IPS-NIHi7 (cell line): ENCODE data around the gene USP17L17.
"Not testable (repeated sequence)": the region's sequence is repeated elsewhere in the genome, so short reads cannot be mapped to it uniquely, and the experiment has no call there.

Source experiments
- DNase-seq: peaks from one replicate; pipeline ENCODE4 v3.0.0; 2012; ENCODE audit warnings: mixed read lengths; ENCODE audit errors: extremely low spot score

USP17L17 gene, protein sequence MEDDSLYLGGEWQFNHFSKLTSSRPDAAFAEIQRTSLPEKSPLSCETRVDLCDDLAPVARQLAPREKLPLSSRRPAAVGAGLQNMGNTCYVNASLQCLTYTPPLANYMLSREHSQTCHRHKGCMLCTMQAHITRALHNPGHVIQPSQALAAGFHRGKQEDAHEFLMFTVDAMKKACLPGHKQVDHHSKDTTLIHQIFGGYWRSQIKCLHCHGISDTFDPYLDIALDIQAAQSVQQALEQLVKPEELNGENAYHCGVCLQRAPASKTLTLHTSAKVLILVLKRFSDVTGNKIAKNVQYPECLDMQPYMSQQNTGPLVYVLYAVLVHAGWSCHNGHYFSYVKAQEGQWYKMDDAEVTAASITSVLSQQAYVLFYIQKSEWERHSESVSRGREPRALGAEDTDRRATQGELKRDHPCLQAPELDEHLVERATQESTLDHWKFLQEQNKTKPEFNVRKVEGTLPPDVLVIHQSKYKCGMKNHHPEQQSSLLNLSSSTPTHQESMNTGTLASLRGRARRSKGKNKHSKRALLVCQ

DNA sequence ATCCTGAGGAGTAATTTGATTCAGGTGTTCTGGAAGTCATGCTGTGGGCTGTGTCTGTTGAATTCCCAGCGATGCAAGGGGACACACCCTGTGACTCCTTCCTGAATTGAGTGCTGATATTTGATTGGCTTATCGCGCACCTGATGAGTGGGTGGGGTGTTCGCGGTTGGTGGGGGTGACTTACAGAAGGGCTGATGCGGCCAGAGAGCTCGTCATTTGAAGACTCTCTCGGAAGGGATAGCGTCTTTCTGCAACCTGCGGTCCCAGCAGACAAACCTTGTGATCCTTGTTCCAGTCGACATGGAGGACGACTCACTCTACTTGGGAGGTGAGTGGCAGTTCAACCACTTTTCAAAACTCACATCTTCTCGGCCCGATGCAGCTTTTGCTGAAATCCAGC is at the start of gene USP17L17:
Gene USP17L17 (plus strand): TSS at position 301 of the 400 bp plus-strand sequence. CDS start 0 bp downstream, at position 301.
- not testable (repeated sequence) for DNase-seq

DNA sequence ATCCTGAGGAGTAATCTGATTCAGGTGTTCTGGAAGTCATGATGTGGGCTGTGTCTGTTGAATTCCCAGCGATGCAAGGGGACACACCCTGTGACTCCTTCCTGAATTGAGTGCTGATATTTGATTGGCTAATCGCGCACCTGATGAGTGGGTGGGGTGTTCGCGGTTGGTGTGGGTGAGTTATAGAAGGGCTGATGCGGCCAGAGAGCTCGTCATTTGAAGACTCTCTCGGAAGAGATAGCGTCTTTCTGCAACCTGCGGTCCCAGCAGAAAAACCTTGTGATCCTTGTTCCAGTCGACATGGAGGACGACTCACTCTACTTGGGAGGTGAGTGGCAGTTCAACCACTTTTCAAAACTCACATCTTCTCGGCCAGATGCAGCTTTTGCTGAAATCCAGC is 33.3 kb upstream of the USP17L17 start, which contains the start of gene USP17L10:
Gene USP17L10 (plus strand): TSS at position 301 of the 400 bp plus-strand sequence. CDS start 0 bp downstream, at position 301.
- DNase-seq: not testable (repeated sequence)

DNA sequence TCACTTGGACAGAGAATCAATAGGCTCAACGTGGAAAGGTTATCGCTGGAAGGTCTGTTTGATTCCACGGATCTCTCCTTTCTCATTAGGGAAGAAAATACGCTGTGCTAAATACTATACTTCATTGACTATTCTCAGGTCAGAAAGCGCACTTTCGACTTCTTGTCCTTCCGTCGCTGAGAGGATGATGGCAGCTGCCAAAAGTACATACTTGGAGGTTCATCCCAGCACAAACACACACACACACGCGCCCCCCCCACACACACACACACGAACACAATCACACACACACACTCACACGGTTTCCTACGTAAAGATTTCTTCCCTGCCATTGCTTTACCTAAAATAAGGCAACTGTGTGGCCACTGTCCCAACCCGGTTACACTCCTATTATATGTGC is 29.0 kb upstream of the USP17L17 start:
- not testable (repeated sequence) for DNase-seq

DNA sequence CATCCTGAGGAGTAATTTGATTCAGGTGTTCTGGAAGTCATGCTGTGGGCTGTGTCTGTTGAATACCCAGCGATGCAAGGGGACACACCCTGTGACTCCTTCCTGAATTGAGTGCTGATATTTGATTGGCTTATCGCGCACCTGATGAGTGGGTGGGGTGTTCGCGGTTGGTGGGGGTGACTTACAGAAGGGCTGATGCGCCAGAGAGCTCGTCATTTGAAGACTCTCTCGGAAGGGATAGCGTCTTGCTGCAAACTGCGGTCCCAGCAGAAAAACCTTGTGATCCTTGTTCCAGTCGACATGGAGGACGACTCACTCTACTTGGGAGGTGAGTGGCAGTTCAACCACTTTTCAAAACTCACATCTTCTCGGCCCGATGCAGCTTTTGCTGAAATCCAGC is 28.6 kb upstream of the USP17L17 start, which contains the start of gene USP17L11:
Gene USP17L11 (plus strand): TSS at position 301 of the 400 bp plus-strand sequence. CDS start 0 bp downstream, at position 301.
- not testable (repeated sequence) for DNase-seq

DNA sequence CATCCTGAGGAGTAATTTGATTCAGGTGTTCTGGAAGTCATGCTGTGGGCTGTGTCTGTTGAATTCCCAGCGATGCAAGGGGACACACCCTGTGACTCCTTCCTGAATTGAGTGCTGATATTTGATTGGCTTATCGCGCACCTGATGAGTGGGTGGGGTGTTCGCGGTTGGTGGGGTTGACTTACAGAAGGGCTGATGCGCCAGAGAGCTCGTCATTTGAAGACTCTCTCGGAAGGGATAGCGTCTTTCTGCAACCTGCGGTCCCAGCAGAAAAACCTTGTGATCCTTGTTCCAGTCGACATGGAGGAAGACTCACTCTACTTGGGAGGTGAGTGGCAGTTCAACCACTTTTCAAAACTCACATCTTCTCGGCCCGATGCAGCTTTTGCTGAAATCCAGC is 23.8 kb upstream of the USP17L17 start, which contains the start of gene USP17L12:
Gene USP17L12 (plus strand): TSS at position 301 of the 400 bp plus-strand sequence. CDS start 0 bp downstream, at position 301.
- not testable (repeated sequence) for DNase-seq

DNA sequence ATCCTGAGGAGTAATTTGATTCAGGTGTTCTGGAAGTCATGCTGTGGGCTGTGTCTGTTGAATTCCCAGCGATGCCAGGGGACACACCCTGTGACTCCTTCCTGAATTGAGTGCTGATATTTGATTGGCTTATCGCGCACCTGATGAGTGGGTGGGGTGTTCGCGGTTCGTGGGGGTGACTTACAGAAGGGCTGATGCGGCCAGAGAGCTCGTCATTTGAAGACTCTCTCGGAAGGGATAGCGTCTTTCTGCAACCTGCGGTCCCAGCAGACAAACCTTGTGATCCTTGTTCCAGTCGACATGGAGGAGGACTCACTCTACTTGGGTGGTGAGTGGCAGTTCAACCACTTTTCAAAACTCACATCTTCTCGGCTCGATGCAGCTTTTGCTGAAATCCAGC is 19.1 kb upstream of the USP17L17 start, which contains the start of gene USP17L13:
Gene USP17L13 (plus strand): TSS at position 301 of the 400 bp plus-strand sequence. CDS start 0 bp downstream, at position 301.
- not testable (repeated sequence) for DNase-seq

DNA sequence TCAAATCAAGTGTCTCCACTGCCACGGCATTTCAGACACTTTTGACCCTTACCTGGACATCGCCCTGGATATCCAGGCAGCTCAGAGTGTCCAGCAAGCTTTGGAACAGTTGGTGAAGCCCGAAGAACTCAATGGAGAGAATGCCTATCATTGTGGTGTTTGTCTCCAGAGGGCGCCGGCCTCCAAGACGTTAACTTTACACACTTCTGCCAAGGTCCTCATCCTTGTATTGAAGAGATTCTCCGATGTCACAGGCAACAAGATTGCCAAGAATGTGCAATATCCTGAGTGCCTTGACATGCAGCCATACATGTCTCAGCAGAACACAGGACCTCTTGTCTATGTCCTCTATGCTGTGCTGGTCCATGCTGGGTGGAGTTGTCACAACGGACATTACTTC is 13.4 kb upstream of the USP17L17 start:
- not testable (repeated sequence) for DNase-seq

DNA sequence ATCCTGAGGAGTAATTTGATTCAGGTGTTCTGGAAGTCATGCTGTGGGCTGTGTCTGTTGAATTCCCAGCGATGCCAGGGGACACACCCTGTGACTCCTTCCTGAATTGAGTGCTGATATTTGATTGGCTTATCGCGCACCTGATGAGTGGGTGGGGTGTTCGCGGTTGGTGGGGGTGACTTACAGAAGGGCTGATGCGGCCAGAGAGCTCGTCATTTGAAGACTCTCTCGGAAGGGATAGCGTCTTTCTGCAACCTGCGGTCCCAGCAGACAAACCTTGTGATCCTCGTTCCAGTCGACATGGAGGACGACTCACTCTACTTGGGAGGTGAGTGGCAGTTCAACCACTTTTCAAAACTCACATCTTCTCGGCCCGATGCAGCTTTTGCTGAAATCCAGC is 9.6 kb upstream of the USP17L17 start, which contains the start of gene USP17L15:
Gene USP17L15 (plus strand): TSS at position 301 of the 400 bp plus-strand sequence. CDS start 0 bp downstream, at position 301.
- not testable (repeated sequence) for DNase-seq

DNA sequence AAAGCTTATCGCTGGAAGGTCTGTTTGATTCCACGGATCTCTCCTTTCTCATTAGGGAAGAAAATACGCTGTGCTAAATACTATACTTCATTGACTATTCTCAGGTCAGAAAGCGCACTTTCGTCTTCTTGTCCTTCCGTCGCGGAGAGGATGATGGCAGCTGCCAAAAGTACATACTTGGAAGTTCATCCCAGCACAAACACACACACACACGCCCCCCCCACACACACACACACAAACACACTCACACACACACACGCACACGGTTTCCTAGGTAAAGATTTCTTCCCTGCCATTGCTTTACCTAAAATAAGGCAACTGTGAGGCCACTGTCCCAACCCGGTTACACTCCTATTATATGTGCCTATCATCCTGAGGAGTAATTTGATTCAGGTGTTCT is 5.2 kb upstream of the USP17L17 start:
- DNase-seq: not testable (repeated sequence)

DNA sequence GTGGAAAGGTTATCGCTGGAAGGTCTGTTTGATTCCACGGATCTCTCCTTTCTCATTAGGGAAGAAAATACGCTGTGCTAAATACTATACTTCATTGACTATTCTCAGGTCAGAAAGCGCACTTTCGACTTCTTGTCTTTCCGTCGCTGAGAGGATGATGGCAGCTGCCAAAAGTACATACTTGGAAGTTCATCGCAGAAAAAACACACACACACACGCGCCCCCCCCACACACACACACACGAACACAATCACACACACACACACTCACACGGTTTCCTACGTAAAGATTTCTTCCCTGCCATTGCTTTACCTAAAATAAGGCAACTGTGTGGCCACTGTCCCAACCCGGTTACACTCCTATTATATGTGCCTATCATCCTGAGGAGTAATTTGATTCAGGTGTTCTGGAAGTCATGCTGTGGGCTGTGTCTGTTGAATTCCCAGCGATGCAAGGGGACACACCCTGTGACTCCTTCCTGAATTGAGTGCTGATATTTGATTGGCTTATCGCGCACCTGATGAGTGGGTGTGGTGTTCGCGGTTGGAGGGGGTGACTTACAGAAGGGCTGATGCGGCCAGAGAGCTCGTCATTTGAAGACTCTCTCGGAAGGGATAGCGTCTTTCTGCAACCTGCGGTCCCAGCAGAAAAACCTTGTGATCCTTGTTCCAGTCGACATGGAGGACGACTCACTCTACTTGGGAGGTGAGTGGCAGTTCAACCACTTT is 4.4 kb downstream of the USP17L17 start, which contains the start of gene USP17L18:
Gene USP17L18 (plus strand): TSS at position 678 of the 728 bp plus-strand sequence. CDS start 0 bp downstream, at position 678.
- not testable (repeated sequence) for DNase-seq

DNA sequence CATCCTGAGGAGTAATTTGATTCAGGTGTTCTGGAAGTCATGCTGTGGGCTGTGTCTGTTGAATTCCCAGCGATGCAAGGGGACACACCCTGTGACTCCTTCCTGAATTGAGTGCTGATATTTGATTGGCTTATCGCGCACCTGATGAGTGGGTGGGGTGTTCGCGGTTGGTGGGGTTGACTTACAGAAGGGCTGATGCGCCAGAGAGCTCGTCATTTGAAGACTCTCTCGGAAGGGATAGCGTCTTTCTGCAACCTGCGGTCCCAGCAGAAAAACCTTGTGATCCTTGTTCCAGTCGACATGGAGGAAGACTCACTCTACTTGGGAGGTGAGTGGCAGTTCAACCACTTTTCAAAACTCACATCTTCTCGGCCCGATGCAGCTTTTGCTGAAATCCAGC is 9.4 kb downstream of the USP17L17 start, which contains the start of gene USP17L19:
Gene USP17L19 (plus strand): TSS at position 301 of the 400 bp plus-strand sequence. CDS start 0 bp downstream, at position 301.
- DNase-seq: not testable (repeated sequence)

DNA sequence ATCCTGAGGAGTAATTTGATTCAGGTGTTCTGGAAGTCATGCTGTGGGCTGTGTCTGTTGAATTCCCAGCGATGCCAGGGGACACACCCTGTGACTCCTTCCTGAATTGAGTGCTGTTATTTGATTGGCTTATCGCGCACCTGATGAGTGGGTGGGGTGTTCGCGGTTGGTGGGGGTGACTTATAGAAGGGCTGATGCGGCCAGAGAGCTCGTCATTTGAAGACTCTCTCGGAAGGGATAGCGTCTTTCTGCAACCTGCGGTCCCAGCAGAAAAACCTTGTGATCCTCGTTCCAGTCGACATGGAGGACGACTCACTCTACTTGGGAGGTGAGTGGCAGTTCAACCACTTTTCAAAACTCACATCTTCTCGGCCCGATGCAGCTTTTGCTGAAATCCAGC is 14.1 kb downstream of the USP17L17 start, which contains the start of gene USP17L20:
Gene USP17L20 (plus strand): TSS at position 301 of the 400 bp plus-strand sequence. CDS start 0 bp downstream, at position 301.
- DNase-seq: not testable (repeated sequence)

DNA sequence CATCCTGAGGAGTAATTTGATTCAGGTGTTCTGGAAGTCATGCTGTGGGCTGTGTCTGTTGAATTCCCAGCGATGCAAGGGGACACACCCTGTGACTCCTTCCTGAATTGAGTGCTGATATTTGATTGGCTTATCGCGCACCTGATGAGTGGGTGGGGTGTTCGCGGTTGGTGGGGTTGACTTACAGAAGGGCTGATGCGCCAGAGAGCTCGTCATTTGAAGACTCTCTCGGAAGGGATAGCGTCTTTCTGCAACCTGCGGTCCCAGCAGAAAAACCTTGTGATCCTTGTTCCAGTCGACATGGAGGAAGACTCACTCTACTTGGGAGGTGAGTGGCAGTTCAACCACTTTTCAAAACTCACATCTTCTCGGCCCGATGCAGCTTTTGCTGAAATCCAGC is 18.9 kb downstream of the USP17L17 start, which contains the start of gene USP17L21:
Gene USP17L21 (plus strand): TSS at position 301 of the 400 bp plus-strand sequence. CDS start 0 bp downstream, at position 301.
- not testable (repeated sequence) for DNase-seq

DNA sequence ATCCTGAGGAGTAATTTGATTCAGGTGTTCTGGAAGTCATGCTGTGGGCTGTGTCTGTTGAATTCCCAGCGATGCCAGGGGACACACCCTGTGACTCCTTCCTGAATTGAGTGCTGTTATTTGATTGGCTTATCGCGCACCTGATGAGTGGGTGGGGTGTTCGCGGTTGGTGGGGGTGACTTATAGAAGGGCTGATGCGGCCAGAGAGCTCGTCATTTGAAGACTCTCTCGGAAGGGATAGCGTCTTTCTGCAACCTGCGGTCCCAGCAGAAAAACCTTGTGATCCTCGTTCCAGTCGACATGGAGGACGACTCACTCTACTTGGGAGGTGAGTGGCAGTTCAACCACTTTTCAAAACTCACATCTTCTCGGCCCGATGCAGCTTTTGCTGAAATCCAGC is 23.6 kb downstream of the USP17L17 start, which contains the start of gene USP17L22:
Gene USP17L22 (plus strand): TSS at position 301 of the 400 bp plus-strand sequence. CDS start 0 bp downstream, at position 301.
- DNase-seq: not testable (repeated sequence)

DNA sequence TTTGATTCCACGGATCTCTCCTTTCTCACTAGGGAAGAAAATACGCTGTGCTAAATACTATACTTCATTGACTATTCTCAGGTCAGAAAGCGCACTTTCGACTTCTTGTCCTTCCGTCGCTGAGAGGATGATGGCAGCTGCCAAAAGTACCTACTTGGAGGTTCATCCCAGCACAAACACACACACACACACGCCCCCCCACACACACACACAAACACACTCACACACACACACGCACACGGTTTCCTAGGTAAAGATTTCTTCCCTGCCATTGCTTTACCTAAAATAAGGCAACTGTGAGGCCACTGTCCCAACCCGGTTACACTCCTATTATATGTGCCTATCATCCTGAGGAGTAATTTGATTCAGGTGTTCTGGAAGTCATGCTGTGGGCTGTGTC is 28.0 kb downstream of the USP17L17 start:
- DNase-seq: not testable (repeated sequence)
